ENCODE data around the gene CREBBP.

The CREBBP gene

GRCh38 chr16:3876695-3877094 lies 3.8 kb downstream of the CREBBP start:
- Histone ChIP-seq H3K27me3 (ENCODE audit: insufficient read depth, poor library complexity, severe bottlenecking) (no peaks in the 10 kb centered on the region), H3K4me3 (ENCODE audit: severe bottlenecking) (no peak overlapping the region), H3K36me3 (ENCODE audit: low read depth) (peaks cover 10% of the 10 kb centered on the region; the same call in 1 of the 2 replicates), H3K9me3 (ENCODE audit: severe bottlenecking) (no peaks in the 10 kb centered on the region), H3K4me1 (ENCODE audit: insufficient read depth, poor library complexity, severe bottlenecking) (peaks cover 3% of the 10 kb centered on the region), H3K27ac (ENCODE audit: poor library complexity, severe bottlenecking) (no peak overlapping the region)
- no peak for DNase-seq (ENCODE audit: low spot score)
- no peak for ATAC-seq (ENCODE audit: low read depth)
- no peak for TF ChIP-seq CTCF (IDR thresholded peaks at IDR 0.05; ENCODE audit: poor library complexity, severe bottlenecking)

- no peak overlapping the region for H3K27ac ChIP-seq (ENCODE audit: poor library complexity, severe bottlenecking)
- DNase-seq (ENCODE audit: low spot score), result no peak
- peaks cover 10% of the 10 kb centered on the region; the same call in 1 of the 2 replicates for H3K36me3 ChIP-seq (ENCODE audit: low read depth)
- H3K27me3 ChIP-seq (ENCODE audit: insufficient read depth, poor library complexity, severe bottlenecking), result no peaks in the 10 kb centered on the region
- no peak for TF ChIP-seq CTCF (IDR thresholded peaks at IDR 0.05; ENCODE audit: poor library complexity, severe bottlenecking)
- H3K4me1 ChIP-seq (ENCODE audit: insufficient read depth, poor library complexity, severe bottlenecking), result peaks cover 8% of the 10 kb centered on the region
- H3K9me3 ChIP-seq (ENCODE audit: severe bottlenecking), result no peaks in the 10 kb centered on the region
- ATAC-seq (ENCODE audit: low read depth), result no peak
- H3K4me3 ChIP-seq (ENCODE audit: severe bottlenecking), result no peak overlapping the region
These were observed 4.4 kb downstream of the CREBBP start for GRCh38 chr16:3876160-3876559.

GRCh38 chr16:3874794-3875692 lies 5.5 kb downstream of the CREBBP start:
- Histone ChIP-seq H3K27me3 (ENCODE audit: insufficient read depth, poor library complexity, severe bottlenecking) (no peaks in the 10 kb centered on the region), H3K9me3 (ENCODE audit: severe bottlenecking) (no peaks in the 10 kb centered on the region), H3K36me3 (ENCODE audit: low read depth) (peaks cover 10% of the 10 kb centered on the region; the same call in 1 of the 2 replicates), H3K4me3 (ENCODE audit: severe bottlenecking) (no peak overlapping the region), H3K27ac (ENCODE audit: poor library complexity, severe bottlenecking) (no peak overlapping the region), H3K4me1 (ENCODE audit: insufficient read depth, poor library complexity, severe bottlenecking) (peaks cover 17% of the 10 kb centered on the region)
- no peak for TF ChIP-seq CTCF (IDR thresholded peaks at IDR 0.05; ENCODE audit: poor library complexity, severe bottlenecking)
- DNase-seq (ENCODE audit: low spot score) (no peak), ATAC-seq (ENCODE audit: low read depth) (no peak)

- H3K9me3 ChIP-seq (ENCODE audit: severe bottlenecking), result no peaks in the 10 kb centered on the region
- no peak for TF ChIP-seq CTCF (IDR thresholded peaks at IDR 0.05; ENCODE audit: poor library complexity, severe bottlenecking)
- peaks cover 10% of the 10 kb centered on the region; the same call in 1 of the 2 replicates for H3K36me3 ChIP-seq (ENCODE audit: low read depth)
- H3K4me3 ChIP-seq (ENCODE audit: severe bottlenecking), result no peak overlapping the region
- ATAC-seq (ENCODE audit: low read depth) (no peak), DNase-seq (ENCODE audit: low spot score) (no peak)
- peaks cover 17% of the 10 kb centered on the region for H3K4me1 ChIP-seq (ENCODE audit: insufficient read depth, poor library complexity, severe bottlenecking)
- no peaks in the 10 kb centered on the region for H3K27me3 ChIP-seq (ENCODE audit: insufficient read depth, poor library complexity, severe bottlenecking)
- H3K27ac ChIP-seq (ENCODE audit: poor library complexity, severe bottlenecking), result no peak overlapping the region
These were observed 6.3 kb downstream of the CREBBP start for GRCh38 chr16:3874242-3874641.

Data from RWPE2 (cell line).